ENCODE results near the gene CT47C1. TPM values are rescaled to one million over a fixed set of nuclear protein-coding genes. Genes with fewer than 3 reads are reported as not detected.

Gene CT47C1
- not detected in 2 replicates for total RNA-seq

DNA sequence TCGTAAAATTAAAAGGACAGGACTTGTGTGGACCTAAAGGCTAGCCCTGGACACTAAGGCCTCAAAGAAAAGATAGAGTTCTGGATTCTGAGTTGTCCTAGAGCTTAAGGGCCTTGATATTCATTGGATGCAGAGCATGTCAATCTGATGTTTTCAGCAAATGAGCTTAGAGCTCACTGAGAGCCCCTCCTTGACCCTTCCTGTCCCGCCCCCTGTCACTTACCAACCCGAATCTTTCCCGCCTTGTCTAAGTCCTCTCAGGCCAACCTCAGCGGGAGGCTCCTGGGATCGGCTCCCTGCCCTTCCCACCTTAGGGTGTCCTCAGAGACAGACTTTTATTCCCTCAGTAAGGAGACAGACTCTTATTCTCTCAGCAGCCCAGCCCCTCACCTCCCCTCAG is at the start of gene CT47C1:
CT47C1 (plus strand) TSS at position 250 of the 400 bp plus-strand sequence. CDS start 233 bp downstream, outside the sequence.

Other genes with a start within 250 kb of the CT47C1 start
- gene ZCCHC12, start 249.2 kb upstream of the CT47C1 start, total RNA-seq = not detected in 2 replicates
- gene LONRF3, start 98.4 kb upstream of the CT47C1 start, total RNA-seq = 0.28 and 0.59 TPM in 2 replicates
- not detected in 2 replicates for gene KIAA1210, start 54.8 kb downstream of the CT47C1 start, total RNA-seq
- gene PGRMC1, start 163.3 kb downstream of the CT47C1 start, total RNA-seq = 200 and 230 TPM in 2 replicates

Measured in smooth muscle cell of the umbilical artery (primary cell).